Vagina (tissue), 2 donors: ENCODE data around the gene TRIM51. TPM values are rescaled to one million over a fixed set of nuclear protein-coding genes. Genes with fewer than 3 reads are reported as not detected.
"Not testable (repeated sequence)": the region's sequence is repeated elsewhere in the genome, so short reads cannot be mapped to it uniquely, and the experiment has no call there.

Experiments
- DNase-seq, 2 donors: peaks; one replicate each; pipeline ENCODE4 v3.0.0-alpha.2; 2017; ENCODE audit errors: extremely low spot score in 2 of 2
- H3K27ac ChIP-seq: fragments of 200-600 bp; sonication (generic); one replicate; pipeline ENCODE4 v1.5.1; 2019
- H3K27me3 ChIP-seq: fragments of 200-600 bp; sonication (generic); one replicate; pipeline ENCODE4 v1.5.1; 2019
- H3K36me3 ChIP-seq, 2 donors: fragments of 200-600 bp; sonication (generic); one replicate each; pipeline ENCODE4 v1.5.1; 2017 to 2019
- H3K4me1 ChIP-seq: fragments of 200-600 bp; sonication (generic); one replicate; pipeline ENCODE4 v1.5.1; 2019
- H3K4me3 ChIP-seq, 2 donors: fragments of 200-600 bp; sonication (generic); 1 replicate in 1 of 2; 2 replicates in 1 of 2; pipeline ENCODE4 v1.5.1; 2016 to 2019
- H3K9me3 ChIP-seq: fragments of 200-600 bp; sonication (generic); one replicate; pipeline ENCODE4 v1.5.1; 2019
- POLR2A ChIP-seq, 2 donors: fragments of 450-650 bp; IDR thresholded peaks; one replicate each; pipeline ENCODE4 v1.6.1; 2017; ENCODE audit warnings: antibody characterized with exemption in 2 of 2, mild to moderate bottlenecking in 2 of 2, moderate library complexity in 2 of 2
- POLR2AphosphoS5 ChIP-seq, 2 donors: sonication (generic); formaldehyde crosslinking; IDR thresholded peaks; one replicate each; pipeline ENCODE4 v1.9.0; 2017; ENCODE audit warnings: antibody characterized with exemption in 2 of 2, mild to moderate bottlenecking in 2 of 2, low read depth in 1 of 2; ENCODE audit not compliant: insufficient read depth in 1 of 2
- intact Hi-C: fragments of 100-400 bp; cut with DNase I; formaldehyde crosslinking; loops from one replicate; pipeline ENCODE4 v1.15.1; 2023
- total RNA-seq: library from RNA; depleted of rRNA; stranded (reverse); fragments of >200 nt; gene quantifications from one replicate; pipeline ENCODE4 v1.2.3, GENCODE V29; 2016
- TF ChIP-seq, protein P1 (sequence below), 3 experiments: fragments of 450-650 bp in 2 of 3; fragments of 200-600 bp in 1 of 3; sonication (generic) in 1 of 3; IDR thresholded peaks; one replicate each; pipeline ENCODE4 v1.5.1; 2017 to 2019; ENCODE audit warnings: antibody characterized with exemption in 3 of 3, mild to moderate bottlenecking in 2 of 3, moderate library complexity in 2 of 3

Gene TRIM51, protein sequence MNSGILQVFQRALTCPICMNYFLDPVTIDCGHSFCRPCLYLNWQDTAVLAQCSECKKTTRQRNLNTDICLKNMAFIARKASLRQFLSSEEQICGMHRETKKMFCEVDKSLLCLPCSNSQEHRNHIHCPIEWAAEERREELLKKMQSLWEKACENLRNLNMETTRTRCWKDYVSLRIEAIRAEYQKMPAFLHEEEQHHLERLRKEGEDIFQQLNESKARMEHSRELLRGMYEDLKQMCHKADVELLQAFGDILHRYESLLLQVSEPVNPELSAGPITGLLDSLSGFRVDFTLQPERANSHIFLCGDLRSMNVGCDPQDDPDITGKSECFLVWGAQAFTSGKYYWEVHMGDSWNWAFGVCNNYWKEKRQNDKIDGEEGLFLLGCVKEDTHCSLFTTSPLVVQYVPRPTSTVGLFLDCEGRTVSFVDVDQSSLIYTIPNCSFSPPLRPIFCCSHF
- not detected for total RNA-seq

DNA sequence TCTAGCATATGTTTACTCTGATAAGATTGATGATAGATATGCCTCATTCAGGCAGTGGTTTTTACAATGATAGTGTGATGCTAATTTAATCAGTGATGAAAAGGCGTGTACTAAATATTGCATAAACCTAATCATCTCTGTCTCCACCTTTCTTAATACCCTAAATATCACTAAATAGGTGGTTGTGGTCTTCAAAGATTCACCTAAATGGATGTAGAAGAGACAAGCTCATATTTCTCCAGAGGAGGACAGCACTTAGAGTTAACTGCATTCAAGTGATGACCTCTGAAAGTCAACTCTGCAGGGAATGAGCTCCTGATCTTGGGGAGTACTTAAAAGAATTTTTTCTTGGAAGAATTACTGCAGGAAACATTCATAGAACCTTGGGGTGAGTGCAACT lies at the start of gene TRIM51:
Gene TRIM51, plus strand, starts transcription at position 301 of the 400 bp plus-strand sequence. CDS start 2,132 bp downstream, outside the sequence.
- H3K27me3 ChIP-seq, H3K27ac ChIP-seq, H3K9me3 ChIP-seq, H3K4me3 ChIP-seq, DNase-seq, H3K4me1 ChIP-seq, H3K36me3 ChIP-seq, intact Hi-C loops: not testable (repeated sequence)

DNA sequence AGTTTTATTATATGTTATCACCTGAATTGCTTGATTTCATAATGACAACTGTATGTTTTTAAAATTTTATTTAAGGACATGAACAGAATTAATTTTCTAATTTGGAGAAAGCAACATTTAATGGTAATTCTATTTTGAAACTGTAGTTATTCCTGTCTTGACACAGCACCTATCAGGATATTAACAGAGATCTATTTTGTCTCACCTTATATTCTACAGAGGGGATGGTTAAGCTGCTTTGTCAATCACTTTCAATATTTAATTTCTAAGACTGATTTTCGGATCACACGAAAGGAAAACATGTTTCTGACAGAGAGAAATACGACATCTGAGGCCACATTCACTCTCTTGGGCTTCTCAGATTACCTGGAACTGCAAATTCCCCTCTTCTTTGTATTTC lies 44.6 kb upstream of the TRIM51 start, which contains the start of gene OR5D16:
Gene OR5D16, plus strand, starts transcription at position 301 of the 400 bp plus-strand sequence. Its CDS starts 0 bp downstream, at position 301.
- Histone ChIP-seq H3K4me3 (no peak within 1 kb of the TSS), H3K27me3 (no peaks in the 10 kb centered on the region), H3K36me3 (no peaks in the 10 kb centered on the region), H3K27ac (no peak within 1 kb of the TSS), H3K4me1 (no peaks in the 10 kb centered on the region), H3K9me3 (no peaks in the 10 kb centered on the region)
- intact Hi-C loops: no loop called here
- DNase-seq: no peak
- no peak for TF ChIP-seq POLR2A (IDR thresholded peaks at IDR 0.05)
- TF ChIP-seq, protein P1, sequence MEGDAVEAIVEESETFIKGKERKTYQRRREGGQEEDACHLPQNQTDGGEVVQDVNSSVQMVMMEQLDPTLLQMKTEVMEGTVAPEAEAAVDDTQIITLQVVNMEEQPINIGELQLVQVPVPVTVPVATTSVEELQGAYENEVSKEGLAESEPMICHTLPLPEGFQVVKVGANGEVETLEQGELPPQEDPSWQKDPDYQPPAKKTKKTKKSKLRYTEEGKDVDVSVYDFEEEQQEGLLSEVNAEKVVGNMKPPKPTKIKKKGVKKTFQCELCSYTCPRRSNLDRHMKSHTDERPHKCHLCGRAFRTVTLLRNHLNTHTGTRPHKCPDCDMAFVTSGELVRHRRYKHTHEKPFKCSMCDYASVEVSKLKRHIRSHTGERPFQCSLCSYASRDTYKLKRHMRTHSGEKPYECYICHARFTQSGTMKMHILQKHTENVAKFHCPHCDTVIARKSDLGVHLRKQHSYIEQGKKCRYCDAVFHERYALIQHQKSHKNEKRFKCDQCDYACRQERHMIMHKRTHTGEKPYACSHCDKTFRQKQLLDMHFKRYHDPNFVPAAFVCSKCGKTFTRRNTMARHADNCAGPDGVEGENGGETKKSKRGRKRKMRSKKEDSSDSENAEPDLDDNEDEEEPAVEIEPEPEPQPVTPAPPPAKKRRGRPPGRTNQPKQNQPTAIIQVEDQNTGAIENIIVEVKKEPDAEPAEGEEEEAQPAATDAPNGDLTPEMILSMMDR (IDR thresholded peaks at IDR 0.05): no peak
- TF ChIP-seq POLR2AphosphoS5 (IDR thresholded peaks at IDR 0.05; ENCODE audit: insufficient read depth in 1 of 2, low read depth in 1 of 2): no peak

DNA sequence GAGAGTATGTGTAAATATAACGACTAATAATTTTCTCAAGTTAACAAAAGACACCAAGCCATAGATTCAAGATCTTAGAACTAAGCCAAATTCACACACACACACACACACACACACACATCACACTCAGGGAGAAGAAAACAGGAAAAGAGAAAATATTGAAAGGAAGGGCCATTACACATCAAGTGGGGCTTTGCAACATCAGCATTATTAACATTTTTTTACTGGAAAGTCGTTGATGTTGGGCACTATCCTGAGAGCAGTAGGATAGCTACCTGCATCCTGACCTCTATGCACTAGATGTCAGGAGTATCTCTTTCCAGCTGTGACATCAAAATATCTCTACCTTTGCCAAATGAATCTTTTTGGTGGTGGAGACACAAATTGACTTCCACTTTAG lies 35.6 kb upstream of the TRIM51 start:
- no peaks in the 10 kb centered on the region for H3K27me3 ChIP-seq
- DNase-seq: no peak
- no peak overlapping the region for H3K4me3 ChIP-seq
- no peaks in the 10 kb centered on the region for H3K36me3 ChIP-seq
- intact Hi-C loops: no loop called here
- H3K4me1 ChIP-seq: no peaks in the 10 kb centered on the region
- no peak for TF ChIP-seq POLR2A (IDR thresholded peaks at IDR 0.05)
- TF ChIP-seq POLR2AphosphoS5 (IDR thresholded peaks at IDR 0.05; ENCODE audit: insufficient read depth in 1 of 2, low read depth in 1 of 2): no peak
- TF ChIP-seq, protein P1 (IDR thresholded peaks at IDR 0.05): no peak
- no peaks in the 10 kb centered on the region for H3K9me3 ChIP-seq
- H3K27ac ChIP-seq: no peak overlapping the region

DNA sequence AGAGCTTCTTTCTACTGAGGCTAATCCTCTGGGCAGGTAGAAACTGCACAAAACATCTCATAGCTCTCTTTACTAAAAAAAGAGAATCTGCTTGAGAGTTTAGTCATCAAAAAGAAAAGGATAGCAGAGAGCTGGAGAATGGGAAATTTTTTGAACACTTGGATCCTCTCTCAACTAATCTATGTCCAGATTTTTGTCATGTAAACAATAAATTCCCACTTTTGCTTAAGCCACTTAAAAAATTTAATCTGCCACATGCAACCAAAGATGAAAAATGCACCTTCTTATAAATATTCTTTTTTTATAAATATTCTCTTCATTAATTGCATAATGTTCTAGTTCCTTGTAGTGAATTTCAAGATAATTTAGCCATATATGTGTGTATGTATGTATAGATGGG lies 34.1 kb upstream of the TRIM51 start:
- no peaks in the 10 kb centered on the region for H3K4me1 ChIP-seq
- TF ChIP-seq POLR2A (IDR thresholded peaks at IDR 0.05) (no peak), POLR2AphosphoS5 (IDR thresholded peaks at IDR 0.05; ENCODE audit: insufficient read depth in 1 of 2, low read depth in 1 of 2) (no peak)
- TF ChIP-seq, protein P1 (IDR thresholded peaks at IDR 0.05): no peak
- no peaks in the 10 kb centered on the region for H3K9me3 ChIP-seq
- DNase-seq: no peak
- intact Hi-C loops: no loop called here
- H3K27ac ChIP-seq: no peak overlapping the region
- no peaks in the 10 kb centered on the region for H3K27me3 ChIP-seq
- H3K4me3 ChIP-seq: no peak overlapping the region
- no peaks in the 10 kb centered on the region for H3K36me3 ChIP-seq

DNA sequence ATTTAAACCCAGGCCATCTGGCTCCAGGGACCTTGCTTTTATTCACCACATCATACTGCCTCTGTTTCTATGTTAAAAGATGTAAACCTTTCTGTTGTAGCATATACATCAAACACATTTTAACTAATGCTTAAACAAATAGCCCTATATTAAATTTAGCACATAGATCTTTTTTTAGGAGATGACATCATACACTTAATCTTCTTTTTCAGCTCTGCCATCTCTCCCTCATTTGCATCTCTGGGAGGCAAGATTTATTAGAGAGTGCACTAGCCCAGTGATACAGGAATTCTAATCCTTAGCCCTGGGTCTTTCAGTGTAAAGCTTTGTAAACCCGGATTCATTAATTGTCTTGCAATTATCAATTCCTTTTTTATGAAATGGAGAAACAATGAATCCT lies 31.0 kb upstream of the TRIM51 start:
- Histone ChIP-seq H3K36me3 (no peaks in the 10 kb centered on the region), H3K27me3 (no peaks in the 10 kb centered on the region), H3K4me1 (no peaks in the 10 kb centered on the region), H3K9me3 (no peaks in the 10 kb centered on the region), H3K27ac (no peak overlapping the region), H3K4me3 (no peak overlapping the region)
- TF ChIP-seq POLR2A (IDR thresholded peaks at IDR 0.05) (no peak), POLR2AphosphoS5 (IDR thresholded peaks at IDR 0.05; ENCODE audit: insufficient read depth in 1 of 2, low read depth in 1 of 2) (no peak)
- TF ChIP-seq, protein P1 (IDR thresholded peaks at IDR 0.05): no peak
- DNase-seq: no peak
- intact Hi-C loops: no loop called here
